CD4-positive, alpha-beta memory T cell (primary cell): ENCODE measurements around the gene FAXDC2. TPM values are rescaled to one million over a fixed set of nuclear protein-coding genes. Genes with fewer than 3 reads are reported as not detected.

Experiments
- CTCF ChIA-PET: fragments of 350-600 bp; sonication (Branson Sonifier 250); formaldehyde crosslinking; loops from one replicate; lab custom pipeline; 2021; ENCODE audit warnings: inconsistent platforms; ENCODE audit not compliant: partially characterized antibody; lab: Charles Lee
- POLR2A ChIA-PET: fragments of 350-600 bp; sonication (Branson Sonifier 250); formaldehyde crosslinking; loops from one replicate; lab custom pipeline; 2021; ENCODE audit not compliant: partially characterized antibody; lab: Charles Lee
- DNase-seq, 5 donors: peaks; one replicate each; pipeline versions ENCODE4 v3.0.0 to v3.0.0-alpha.2; 2020 to 2022; ENCODE audit warnings: mixed read lengths in 1 of 5
- H3K27ac ChIP-seq: one replicate; pipeline ENCODE4 v1.7.0; 2013; ENCODE audit warnings: low read depth, low read length
- H3K27me3 ChIP-seq: 2 replicates; pipeline ENCODE4 v1.7.0; 2013; ENCODE audit warnings: mild to moderate bottlenecking, low read length, moderate library complexity; ENCODE audit not compliant: insufficient read depth
- H3K36me3 ChIP-seq: 2 replicates; pipeline ENCODE4 v1.7.0; 2013; ENCODE audit warnings: mild to moderate bottlenecking, low read length, moderate library complexity; ENCODE audit not compliant: insufficient read depth
- H3K4me1 ChIP-seq: 2 replicates; pipeline ENCODE4 v1.7.0; 2013; ENCODE audit warnings: mild to moderate bottlenecking, low read length, moderate library complexity; ENCODE audit not compliant: insufficient read depth
- H3K4me3 ChIP-seq, 2 donors: one replicate each; pipeline ENCODE4 v1.7.0; 2013; ENCODE audit warnings: low read length in 2 of 2, mild to moderate bottlenecking in 1 of 2
- H3K9me3 ChIP-seq, 2 donors: one replicate each; pipeline ENCODE4 v1.7.0; 2013; ENCODE audit warnings: low read length in 2 of 2, control low read depth in 1 of 2; ENCODE audit not compliant: control insufficient read depth in 1 of 2
- H3K27ac Mint-ChIP-seq, 7 donors: one replicate each; pipeline ENCODE4 v1.8.0; 2020 to 2021; ENCODE audit warnings: mixed read lengths in 7 of 7, mild to moderate bottlenecking in 6 of 7, inconsistent platforms in 3 of 7, moderate library complexity in 3 of 7
- H3K27me3 Mint-ChIP-seq, 2 donors: one replicate each; pipeline ENCODE4 v1.8.0; 2020 to 2021; ENCODE audit warnings: mixed read lengths in 2 of 2
- H3K36me3 Mint-ChIP-seq, 2 donors: one replicate each; pipeline ENCODE4 v1.8.0; 2020 to 2021; ENCODE audit warnings: mixed read lengths in 2 of 2, inconsistent platforms in 1 of 2, mild to moderate bottlenecking in 1 of 2
- H3K4me1 Mint-ChIP-seq, 4 donors: one replicate each; pipeline ENCODE4 v1.8.0; 2020 to 2021; ENCODE audit warnings: mixed read lengths in 4 of 4, mild to moderate bottlenecking in 1 of 4
- H3K4me3 Mint-ChIP-seq, 8 donors: one replicate each; pipeline ENCODE4 v1.8.0; 2020 to 2021; ENCODE audit warnings: mixed read lengths in 8 of 8, mild to moderate bottlenecking in 7 of 8, moderate library complexity in 6 of 8, inconsistent platforms in 3 of 8
- H3K9me3 Mint-ChIP-seq, 8 donors: one replicate each; pipeline ENCODE4 v1.8.0; 2020 to 2021; ENCODE audit warnings: mixed read lengths in 8 of 8, mild to moderate bottlenecking in 5 of 8, inconsistent platforms in 3 of 8, moderate library complexity in 1 of 8
- intact Hi-C: fragments of 100-400 bp; cut with micrococcal nuclease; formaldehyde crosslinking; loops from one replicate; pipeline ENCODE4 v1.15.1; 2023
- polyA plus RNA-seq, 2 donors: library from polyadenylated mRNA; unstranded; fragments of 300-500 nt; fragmentation: Illumina TruSeq; gene quantifications; one replicate each; pipeline ENCODE4 v1.2.3, GENCODE V29; 2021
- total RNA-seq, 2 experiments: library from RNA; stranded (reverse); gene quantifications; one replicate each; pipeline ENCODE4 v1.2.3, GENCODE V29; 2021

The FAXDC2 gene
- under 1 TPM in 1 of 2 experiments, not detected in 1; 0.47 TPM for total RNA-seq
- 1 to 10 TPM in 1 of 2 donors, not detected in 1; 1.7 TPM for polyA plus RNA-seq

GRCh38 chr5:154850255-154851062, at the start of gene FAXDC2:
TSS of gene FAXDC2 (minus strand) at chr5:154850603. CDS start at chr5:154838178, 12,425 bp downstream.
- no peaks in the 10 kb centered on the region for H3K27me3 ChIP-seq
- intact Hi-C loops: no loop called here

GRCh38 chr5:154900066-154900465, 49.7 kb upstream of the FAXDC2 start:
- intact Hi-C loops: loop anchor here (10.0 kb wide), 1 partner anchor 245 kb away; no protein-coding TSS in a partner anchor
- H3K4me1 ChIP-seq: no peaks in the 10 kb centered on the region
- H3K4me1 Mint-ChIP-seq: no peaks in the 10 kb centered on the region
- H3K27me3 Mint-ChIP-seq: no peaks in the 10 kb centered on the region
- ChIA-PET POLR2A (no interaction called here), CTCF (no interaction called here)
- no peak overlapping the region for H3K4me3 ChIP-seq
- peaks cover 65 to 89% of the 10 kb centered on the region in 2 donors for H3K36me3 Mint-ChIP-seq
- no peak for DNase-seq
- H3K4me3 Mint-ChIP-seq: no peak overlapping the region
- H3K9me3 Mint-ChIP-seq: no peaks in the 10 kb centered on the region
- H3K36me3 ChIP-seq: peaks cover 65% of the 10 kb centered on the region
- peak overlapping the region in 2 of 7 donors; percentile 32 to 48 for H3K27ac Mint-ChIP-seq
- H3K9me3 ChIP-seq: no peaks in the 10 kb centered on the region
- H3K27ac ChIP-seq: no peak overlapping the region
- H3K27me3 ChIP-seq: no peaks in the 10 kb centered on the region

More at GRCh38 chr5:154850255-154851062, at the start of gene FAXDC2:
- Histone ChIP-seq H3K27ac (no peak within 1 kb of the TSS), H3K4me3 (no peak within 1 kb of the TSS), H3K4me1 (no peaks in the 10 kb centered on the region), H3K36me3 (no peaks in the 10 kb centered on the region), H3K9me3 (no peaks in the 10 kb centered on the region)
- POLR2A ChIA-PET: no interaction called here
- H3K27me3 Mint-ChIP-seq: no peaks in the 10 kb centered on the region
- DNase-seq: no peak
- H3K4me3 Mint-ChIP-seq: no peak within 1 kb of the TSS
- no peaks in the 10 kb centered on the region for H3K4me1 Mint-ChIP-seq
- peak within 1 kb of the TSS in 2 of 7 donors; percentile 45 to 59 for H3K27ac Mint-ChIP-seq
- peaks cover 0 to 2% (median 0%) of the 10 kb centered on the region in 8 donors for H3K9me3 Mint-ChIP-seq
- CTCF ChIA-PET: no interaction called here
- H3K36me3 Mint-ChIP-seq: no peaks in the 10 kb centered on the region

GRCh38 chr5:154899151-154899816, 48.9 kb upstream of the FAXDC2 start:
- H3K4me1 Mint-ChIP-seq: no peaks in the 10 kb centered on the region
- Histone ChIP-seq H3K36me3 (peaks cover 61% of the 10 kb centered on the region), H3K27me3 (no peaks in the 10 kb centered on the region), H3K4me1 (no peaks in the 10 kb centered on the region), H3K27ac (no peak overlapping the region), H3K9me3 (no peaks in the 10 kb centered on the region), H3K4me3 (no peak overlapping the region)
- H3K4me3 Mint-ChIP-seq: no peak overlapping the region
- no peaks in the 10 kb centered on the region for H3K9me3 Mint-ChIP-seq
- no peak for DNase-seq
- ChIA-PET CTCF (interaction anchor here (0.5 kb wide), 1 partner anchor 248 kb away, joined by 3 read pairs; no protein-coding TSS in a partner anchor), POLR2A (no interaction called here)
- peak overlapping the region in 1 of 7 donors; percentile 53 for H3K27ac Mint-ChIP-seq
- no peaks in the 10 kb centered on the region for H3K27me3 Mint-ChIP-seq
- intact Hi-C loops: no loop called here
- H3K36me3 Mint-ChIP-seq: peaks cover 62 to 85% of the 10 kb centered on the region in 2 donors

DNA sequence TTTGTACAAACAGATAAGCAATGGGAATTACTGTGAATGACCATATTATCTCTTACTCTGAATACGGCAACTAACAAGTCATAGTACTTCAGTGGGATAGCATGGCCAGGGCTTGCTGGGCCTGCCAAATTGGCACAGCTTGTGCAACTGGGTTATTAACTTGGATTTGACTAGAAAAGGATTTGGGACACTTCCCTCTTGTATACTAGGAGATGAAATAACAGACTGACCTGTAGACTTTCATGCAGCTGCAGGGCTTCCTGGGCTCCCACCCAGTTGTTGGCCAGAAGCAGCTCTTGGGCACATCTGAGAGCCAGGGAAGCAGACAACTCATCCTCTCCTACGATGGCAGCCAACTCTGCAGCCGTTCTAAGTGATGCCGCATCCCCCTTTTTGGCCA, 47.8 kb upstream of the FAXDC2 start:
- H3K4me3 ChIP-seq: no peak overlapping the region
- H3K27ac Mint-ChIP-seq: no peak overlapping the region
- no peaks in the 10 kb centered on the region for H3K27me3 Mint-ChIP-seq
- H3K4me3 Mint-ChIP-seq: no peak overlapping the region
- POLR2A ChIA-PET: interaction anchor here (1.2 kb wide), 1 partner anchor 39 kb away, joined by 3 read pairs; the partner anchor contains the start of gene GEMIN5
- H3K4me1 ChIP-seq: no peaks in the 10 kb centered on the region
- no peaks in the 10 kb centered on the region for H3K4me1 Mint-ChIP-seq
- no peak for DNase-seq
- no peak overlapping the region for H3K27ac ChIP-seq
- peaks cover 59% of the 10 kb centered on the region for H3K36me3 ChIP-seq
- peaks cover 65 to 87% of the 10 kb centered on the region in 2 donors for H3K36me3 Mint-ChIP-seq
- H3K27me3 ChIP-seq: no peaks in the 10 kb centered on the region
- CTCF ChIA-PET: no interaction called here
- intact Hi-C loops: no loop called here
- H3K9me3 Mint-ChIP-seq: no peaks in the 10 kb centered on the region
- no peaks in the 10 kb centered on the region for H3K9me3 ChIP-seq

- Mint-ChIP-seq H3K27me3 (no peaks in the 10 kb centered on the region), H3K27ac (peak overlapping the region in 5 of 7 donors; percentile 9 to 57 (median 42)), H3K36me3 (peaks cover 63 to 85% of the 10 kb centered on the region in 2 donors), H3K9me3 (no peaks in the 10 kb centered on the region), H3K4me3 (no peak overlapping the region), H3K4me1 (no peaks in the 10 kb centered on the region)
- ChIA-PET CTCF (interaction anchor here (0.6 to 1.3 kb wide), 2 partner anchors 21 to 27 kb away, joined by 3 read pairs; no protein-coding TSS in a partner anchor), POLR2A (no interaction called here)
- intact Hi-C loops: no loop called here
- no peaks in the 10 kb centered on the region for H3K9me3 ChIP-seq
- no peak overlapping the region for H3K27ac ChIP-seq
- H3K27me3 ChIP-seq: no peaks in the 10 kb centered on the region
- no peak overlapping the region for H3K4me3 ChIP-seq
- no peak for DNase-seq
- H3K36me3 ChIP-seq: peaks cover 54% of the 10 kb centered on the region
- H3K4me1 ChIP-seq: no peaks in the 10 kb centered on the region
Observed at GRCh38 chr5:154896562-154897165, 46.3 kb upstream of the FAXDC2 start.

GRCh38 chr5:154895606-154896561, 45.5 kb upstream of the FAXDC2 start:
- peaks cover 55% of the 10 kb centered on the region for H3K36me3 ChIP-seq
- POLR2A ChIA-PET: no interaction called here
- peak overlapping the region in 3 of 7 donors; percentile 9 to 57 (median 42) for H3K27ac Mint-ChIP-seq

More at GRCh38 chr5:154895606-154896561, 45.5 kb upstream of the FAXDC2 start:
- no peak overlapping the region for H3K4me3 ChIP-seq
- no peaks in the 10 kb centered on the region for H3K27me3 ChIP-seq
- peaks cover 70 to 85% of the 10 kb centered on the region in 2 donors for H3K36me3 Mint-ChIP-seq
- no peaks in the 10 kb centered on the region for H3K27me3 Mint-ChIP-seq
- H3K4me1 Mint-ChIP-seq: no peaks in the 10 kb centered on the region
- H3K9me3 Mint-ChIP-seq: no peaks in the 10 kb centered on the region
- CTCF ChIA-PET: interaction anchor here (0.6 to 1.3 kb wide), 2 partner anchors 22 to 26 kb away, joined by 3 read pairs; no protein-coding TSS in a partner anchor
- DNase-seq: no peak
- H3K4me1 ChIP-seq: no peaks in the 10 kb centered on the region
- intact Hi-C loops: no loop called here
- no peaks in the 10 kb centered on the region for H3K9me3 ChIP-seq
- no peak overlapping the region for H3K27ac ChIP-seq
- H3K4me3 Mint-ChIP-seq: no peak overlapping the region
